Measurements from ENCODE around the gene OTOGL. TPM values are rescaled to one million over a fixed set of nuclear protein-coding genes. Genes with fewer than 3 reads are reported as not detected.

The OTOGL gene
- total and polyA plus RNA-seq, 4 experiments from 2014 or later = not detected

DNA sequence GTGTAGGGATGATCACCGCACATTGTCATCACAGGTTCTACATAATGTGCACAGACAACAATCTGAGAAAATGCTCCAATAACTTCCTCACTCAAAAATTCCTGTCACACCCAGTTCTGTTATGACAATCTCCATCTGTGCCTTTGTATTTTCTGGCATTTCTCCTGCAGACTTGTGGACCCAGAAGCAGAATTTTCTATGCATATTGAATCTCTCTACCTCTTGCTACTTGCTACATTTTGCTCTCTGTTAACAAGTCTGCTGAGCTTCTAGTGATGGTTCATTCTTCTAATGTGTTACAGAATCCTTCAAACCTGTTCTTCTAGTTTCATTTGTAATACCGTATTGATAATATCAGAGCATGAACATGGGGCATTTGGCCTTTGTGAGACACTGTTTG lies 216.9 kb downstream of the OTOGL start:
- DNase-seq = no peak
- H3K4me3 ChIP-seq (ENCODE audit: low read length in 2 of 2) = no peak overlapping the region
- CTCF ChIA-PET (ENCODE audit: partially characterized antibody) = no interaction called here
- no peaks in the 10 kb centered on the region for H3K9me3 ChIP-seq (ENCODE audit: control insufficient read depth in 1 of 2, low read length in 2 of 2)
- Mint-ChIP-seq H3K27ac (no peak overlapping the region), H3K4me1 (no peaks in the 10 kb centered on the region), H3K9me3 (peaks cover 0 to 2% (median 0%) of the 10 kb centered on the region in 8 donors), H3K4me3 (no peak overlapping the region), H3K36me3 (no peaks in the 10 kb centered on the region), H3K27me3 (no peaks in the 10 kb centered on the region)
- H3K4me1 ChIP-seq (ENCODE audit: insufficient read depth, low read length) = no peaks in the 10 kb centered on the region
- no peaks in the 10 kb centered on the region for H3K27me3 ChIP-seq (ENCODE audit: insufficient read depth, low read length)
- POLR2A ChIA-PET (ENCODE audit: partially characterized antibody) = no interaction called here
- H3K36me3 ChIP-seq (ENCODE audit: insufficient read depth, low read length) = no peaks in the 10 kb centered on the region
- no peak overlapping the region for H3K27ac ChIP-seq (ENCODE audit: low read depth, low read length)
- intact Hi-C loops (cut with micrococcal nuclease) = no loop called here

DNA sequence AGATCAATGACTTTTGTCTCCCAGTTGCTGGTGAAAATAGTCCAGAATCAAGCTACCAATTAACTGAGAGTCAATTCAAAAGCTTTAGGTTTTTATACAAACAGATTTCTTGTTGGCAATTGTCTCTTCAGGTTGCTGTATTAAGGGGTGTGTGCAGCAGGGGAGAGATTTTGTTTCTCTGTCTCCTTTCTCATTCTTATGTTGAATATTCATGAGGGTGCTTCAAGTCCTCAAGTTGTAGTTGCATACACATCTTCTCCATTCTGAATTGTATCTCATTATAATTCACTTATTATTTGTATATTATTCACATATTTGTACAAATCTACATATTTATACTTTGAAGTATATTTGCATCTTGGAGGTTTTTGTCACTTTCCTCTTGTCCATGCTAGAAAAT lies 218.0 kb downstream of the OTOGL start:
- no peaks in the 10 kb centered on the region for H3K9me3 Mint-ChIP-seq
- ChIA-PET POLR2A (ENCODE audit: partially characterized antibody) (no interaction called here), CTCF (ENCODE audit: partially characterized antibody) (no interaction called here)
- H3K4me3 ChIP-seq (ENCODE audit: low read length in 2 of 2) = no peak overlapping the region
- H3K27me3 Mint-ChIP-seq = no peaks in the 10 kb centered on the region
- DNase-seq = no peak
- no peak overlapping the region for H3K27ac Mint-ChIP-seq
- no peak overlapping the region for H3K27ac ChIP-seq (ENCODE audit: low read depth, low read length)
- H3K4me3 Mint-ChIP-seq = no peak overlapping the region
- no peaks in the 10 kb centered on the region for H3K4me1 ChIP-seq (ENCODE audit: insufficient read depth, low read length)
- no peaks in the 10 kb centered on the region for H3K36me3 ChIP-seq (ENCODE audit: insufficient read depth, low read length)
- no peaks in the 10 kb centered on the region for H3K4me1 Mint-ChIP-seq
- H3K9me3 ChIP-seq (ENCODE audit: control insufficient read depth in 1 of 2, low read length in 2 of 2) = no peaks in the 10 kb centered on the region
- intact Hi-C loops (cut with micrococcal nuclease) = no loop called here
- H3K36me3 Mint-ChIP-seq = no peaks in the 10 kb centered on the region
- no peaks in the 10 kb centered on the region for H3K27me3 ChIP-seq (ENCODE audit: insufficient read depth, low read length)

GRCh38 chr12:80317899-80318298 lies 218.6 kb downstream of the OTOGL start:
- ChIA-PET POLR2A (ENCODE audit: partially characterized antibody) (no interaction called here), CTCF (ENCODE audit: partially characterized antibody) (no interaction called here)
- Histone ChIP-seq H3K36me3 (ENCODE audit: insufficient read depth, low read length) (no peaks in the 10 kb centered on the region), H3K4me1 (ENCODE audit: insufficient read depth, low read length) (no peaks in the 10 kb centered on the region), H3K9me3 (ENCODE audit: control insufficient read depth in 1 of 2, low read length in 2 of 2) (no peaks in the 10 kb centered on the region), H3K4me3 (ENCODE audit: low read length in 2 of 2) (no peak overlapping the region), H3K27ac (ENCODE audit: low read depth, low read length) (no peak overlapping the region), H3K27me3 (ENCODE audit: insufficient read depth, low read length) (no peaks in the 10 kb centered on the region)
- DNase-seq = no peak
- Mint-ChIP-seq H3K9me3 (no peaks in the 10 kb centered on the region), H3K4me3 (no peak overlapping the region), H3K4me1 (no peaks in the 10 kb centered on the region), H3K27ac (no peak overlapping the region), H3K27me3 (no peaks in the 10 kb centered on the region), H3K36me3 (no peaks in the 10 kb centered on the region)
- intact Hi-C loops (cut with micrococcal nuclease) = no loop called here

DNA sequence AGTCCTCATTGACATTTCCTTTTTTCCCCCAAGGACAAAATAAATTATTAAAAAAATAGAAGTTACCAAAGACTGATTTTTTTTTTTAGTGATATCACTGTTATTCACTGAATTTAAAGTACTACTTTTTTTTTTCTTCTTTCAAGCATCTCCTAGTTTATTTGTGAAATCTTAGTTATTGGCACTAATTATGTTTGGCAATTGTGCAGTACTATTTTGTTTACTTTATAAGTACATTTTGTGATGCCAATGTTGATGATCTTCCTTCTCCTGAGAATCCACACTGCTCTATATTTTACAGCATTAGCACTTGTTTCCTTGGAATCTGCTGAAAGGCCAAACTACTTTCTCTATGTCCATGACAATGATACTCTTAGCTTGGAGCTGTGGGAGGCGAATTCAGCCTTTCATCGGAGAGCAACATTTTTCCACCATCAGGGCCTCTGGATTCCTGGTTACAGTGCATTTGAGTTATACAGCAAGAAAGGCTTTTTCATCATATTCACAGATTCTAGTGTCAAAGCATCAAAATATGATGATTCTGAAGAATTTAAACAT lies 220.9 kb downstream of the OTOGL start:
- no peaks in the 10 kb centered on the region for H3K36me3 Mint-ChIP-seq
- DNase-seq = no peak
- no peaks in the 10 kb centered on the region for H3K9me3 ChIP-seq (ENCODE audit: control insufficient read depth in 1 of 2, low read length in 2 of 2)
- H3K27me3 ChIP-seq (ENCODE audit: insufficient read depth, low read length) = no peaks in the 10 kb centered on the region
- POLR2A ChIA-PET (ENCODE audit: partially characterized antibody) = no interaction called here
- no peaks in the 10 kb centered on the region for H3K27me3 Mint-ChIP-seq
- CTCF ChIA-PET (ENCODE audit: partially characterized antibody) = no interaction called here
- intact Hi-C loops (cut with micrococcal nuclease) = no loop called here
- no peak overlapping the region for H3K27ac Mint-ChIP-seq
- H3K4me3 ChIP-seq (ENCODE audit: low read length in 2 of 2) = no peak overlapping the region
- no peak overlapping the region for H3K4me3 Mint-ChIP-seq
- H3K36me3 ChIP-seq (ENCODE audit: insufficient read depth, low read length) = no peaks in the 10 kb centered on the region
- no peaks in the 10 kb centered on the region for H3K4me1 ChIP-seq (ENCODE audit: insufficient read depth, low read length)
- H3K4me1 Mint-ChIP-seq = no peaks in the 10 kb centered on the region
- H3K9me3 Mint-ChIP-seq = no peaks in the 10 kb centered on the region
- no peak overlapping the region for H3K27ac ChIP-seq (ENCODE audit: low read depth, low read length)

DNA sequence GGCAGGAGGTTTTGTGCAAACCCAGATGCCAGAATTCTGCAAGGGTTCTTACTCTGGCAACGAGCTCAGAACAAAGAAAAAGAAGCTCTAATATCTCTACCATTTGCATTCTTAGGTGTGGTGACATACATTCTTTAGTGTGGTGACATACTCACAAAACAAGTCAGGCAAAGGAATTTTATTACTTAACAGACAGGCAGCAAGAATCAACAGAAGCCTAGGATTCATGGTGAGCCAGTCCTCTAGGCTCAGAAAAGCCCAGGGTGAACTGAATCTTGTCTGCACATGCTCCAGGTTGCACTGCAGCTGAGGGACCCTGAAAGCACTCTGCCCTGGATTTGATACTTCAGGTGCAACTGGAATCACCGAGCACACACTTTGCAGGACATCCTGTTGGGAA lies 222.3 kb downstream of the OTOGL start:
- no peak overlapping the region for H3K27ac ChIP-seq (ENCODE audit: low read depth, low read length)
- intact Hi-C loops (cut with micrococcal nuclease) = no loop called here
- H3K4me1 ChIP-seq (ENCODE audit: insufficient read depth, low read length) = no peaks in the 10 kb centered on the region
- DNase-seq = no peak
- H3K27me3 ChIP-seq (ENCODE audit: insufficient read depth, low read length) = no peaks in the 10 kb centered on the region
- Mint-ChIP-seq H3K4me3 (no peak overlapping the region), H3K4me1 (no peaks in the 10 kb centered on the region), H3K27me3 (no peaks in the 10 kb centered on the region), H3K36me3 (no peaks in the 10 kb centered on the region), H3K9me3 (no peaks in the 10 kb centered on the region), H3K27ac (no peak overlapping the region)
- CTCF ChIA-PET (ENCODE audit: partially characterized antibody) = no interaction called here
- H3K36me3 ChIP-seq (ENCODE audit: insufficient read depth, low read length) = no peaks in the 10 kb centered on the region
- no peak overlapping the region for H3K4me3 ChIP-seq (ENCODE audit: low read length in 2 of 2)
- POLR2A ChIA-PET (ENCODE audit: partially characterized antibody) = no interaction called here
- no peaks in the 10 kb centered on the region for H3K9me3 ChIP-seq (ENCODE audit: control insufficient read depth in 1 of 2, low read length in 2 of 2)

DNA sequence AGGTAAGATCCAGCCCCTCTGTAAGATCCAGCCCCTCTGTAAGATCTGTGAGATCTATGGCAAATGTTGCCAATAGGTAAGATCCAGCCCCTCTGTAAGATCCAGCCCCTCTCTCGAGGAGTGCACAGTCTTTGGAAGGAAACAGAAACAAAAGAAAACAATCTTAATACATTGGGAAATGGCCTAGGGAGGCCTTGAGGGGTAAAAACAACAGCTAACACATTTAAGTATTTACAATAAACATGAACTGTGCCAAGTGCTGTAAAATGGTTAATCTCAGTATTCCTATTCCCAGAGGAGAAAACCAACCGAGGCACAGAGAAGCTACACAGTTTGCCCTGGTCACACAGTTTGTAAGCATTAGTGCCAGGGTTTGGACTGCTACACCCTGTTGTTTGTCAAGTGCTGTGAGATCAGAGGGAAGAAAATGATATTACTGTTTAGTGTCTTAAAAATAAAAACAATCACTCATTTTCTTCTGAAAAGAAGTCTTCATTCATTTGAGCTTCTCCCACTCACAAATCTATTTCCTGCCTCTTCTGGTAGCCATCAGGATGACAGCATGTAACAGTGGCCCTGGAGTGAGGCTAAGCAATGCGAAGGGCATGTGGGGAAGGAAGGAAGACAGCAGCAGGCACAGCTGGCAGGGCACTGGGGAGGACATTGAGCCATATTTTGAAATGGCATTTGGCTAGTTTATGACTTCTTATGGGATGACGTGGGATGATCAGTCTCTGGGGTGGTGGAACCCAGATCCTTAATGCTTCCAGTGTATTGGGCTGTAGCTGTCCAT lies 226.0 kb downstream of the OTOGL start:
- Mint-ChIP-seq H3K27me3 (no peaks in the 10 kb centered on the region), H3K36me3 (no peaks in the 10 kb centered on the region), H3K4me3 (no peak overlapping the region), H3K4me1 (no peaks in the 10 kb centered on the region), H3K9me3 (peaks cover 0 to 3% (median 0%) of the 10 kb centered on the region in 8 donors), H3K27ac (no peak overlapping the region)
- H3K4me1 ChIP-seq (ENCODE audit: insufficient read depth, low read length) = no peaks in the 10 kb centered on the region
- no peak overlapping the region for H3K27ac ChIP-seq (ENCODE audit: low read depth, low read length)
- intact Hi-C loops (cut with micrococcal nuclease) = no loop called here
- no peak overlapping the region for H3K4me3 ChIP-seq (ENCODE audit: low read length in 2 of 2)
- H3K9me3 ChIP-seq (ENCODE audit: control insufficient read depth in 1 of 2, low read length in 2 of 2) = no peaks in the 10 kb centered on the region
- CTCF ChIA-PET (ENCODE audit: partially characterized antibody) = no interaction called here
- POLR2A ChIA-PET (ENCODE audit: partially characterized antibody) = no interaction called here
- no peaks in the 10 kb centered on the region for H3K36me3 ChIP-seq (ENCODE audit: insufficient read depth, low read length)
- no peak for DNase-seq
- H3K27me3 ChIP-seq (ENCODE audit: insufficient read depth, low read length) = no peaks in the 10 kb centered on the region

DNA sequence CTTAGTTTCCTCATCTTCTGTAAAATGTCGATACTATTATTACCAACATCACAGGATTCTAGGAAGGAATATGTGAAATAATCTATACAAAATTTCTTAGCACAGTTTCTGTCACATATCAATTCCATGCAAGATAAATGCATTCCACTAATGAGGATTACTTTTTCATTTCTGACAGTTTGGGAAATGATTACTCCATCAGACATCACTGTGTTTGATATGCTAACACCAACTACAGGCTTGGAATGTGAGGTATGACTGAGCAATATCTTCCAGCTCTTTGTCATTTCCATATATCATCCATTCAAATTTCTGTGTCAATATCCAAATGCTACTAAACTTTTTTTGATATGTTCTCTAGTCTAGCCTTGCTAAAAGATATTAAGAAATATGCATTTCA lies 233.5 kb downstream of the OTOGL start:
- Histone ChIP-seq H3K9me3 (ENCODE audit: control insufficient read depth in 1 of 2, low read length in 2 of 2) (no peaks in the 10 kb centered on the region), H3K4me1 (ENCODE audit: insufficient read depth, low read length) (no peaks in the 10 kb centered on the region), H3K27ac (ENCODE audit: low read depth, low read length) (no peak overlapping the region), H3K27me3 (ENCODE audit: insufficient read depth, low read length) (no peaks in the 10 kb centered on the region), H3K4me3 (ENCODE audit: low read length in 2 of 2) (no peak overlapping the region), H3K36me3 (ENCODE audit: insufficient read depth, low read length) (no peaks in the 10 kb centered on the region)
- CTCF ChIA-PET (ENCODE audit: partially characterized antibody) = no interaction called here
- Mint-ChIP-seq H3K4me3 (no peak overlapping the region), H3K9me3 (peaks cover 0 to 2% (median 0%) of the 10 kb centered on the region in 8 donors), H3K36me3 (no peaks in the 10 kb centered on the region), H3K4me1 (peaks cover 0 to 1% (median 0%) of the 10 kb centered on the region in 4 donors), H3K27me3 (no peaks in the 10 kb centered on the region), H3K27ac (no peak overlapping the region)
- no peak for DNase-seq
- POLR2A ChIA-PET (ENCODE audit: partially characterized antibody) = no interaction called here
- intact Hi-C loops (cut with micrococcal nuclease) = no loop called here
